Stimulated activated CD8-positive, alpha-beta memory T cell treated with anti-CD3 and anti-CD28 coated beads, Interleukin-12 subunit alpha, Interleukin-12 subunit beta, amount 100 ng/mL, for 24 hours (primary cell): ENCODE results near the gene GNL1.

Experiments used
- DNase-seq: peaks from one replicate; pipeline ENCODE4 v3.0.0-alpha.2; 2020; ENCODE audit errors: extremely low read depth

GNL1 gene

DNA sequence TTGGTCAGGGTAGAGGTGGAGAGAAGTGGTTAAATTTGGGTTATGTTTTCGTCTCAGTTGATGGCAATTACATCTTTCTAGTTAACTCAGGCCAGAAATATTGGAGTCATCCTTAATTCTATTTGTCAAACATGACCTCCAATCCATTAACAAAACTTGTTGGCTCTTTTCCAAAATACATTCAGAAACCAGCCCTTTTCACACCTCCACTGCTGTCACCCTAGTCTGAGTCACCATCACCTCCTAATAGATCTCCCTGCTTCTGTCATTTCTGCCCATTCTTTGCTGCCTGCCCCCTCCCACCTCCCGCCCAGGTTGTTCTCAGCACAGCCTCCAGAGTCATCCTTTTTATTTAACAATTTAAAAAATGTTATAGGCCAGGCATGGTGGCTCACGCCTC lies 12.0 kb upstream of the GNL1 start:
- DNase-seq = no peak

DNA sequence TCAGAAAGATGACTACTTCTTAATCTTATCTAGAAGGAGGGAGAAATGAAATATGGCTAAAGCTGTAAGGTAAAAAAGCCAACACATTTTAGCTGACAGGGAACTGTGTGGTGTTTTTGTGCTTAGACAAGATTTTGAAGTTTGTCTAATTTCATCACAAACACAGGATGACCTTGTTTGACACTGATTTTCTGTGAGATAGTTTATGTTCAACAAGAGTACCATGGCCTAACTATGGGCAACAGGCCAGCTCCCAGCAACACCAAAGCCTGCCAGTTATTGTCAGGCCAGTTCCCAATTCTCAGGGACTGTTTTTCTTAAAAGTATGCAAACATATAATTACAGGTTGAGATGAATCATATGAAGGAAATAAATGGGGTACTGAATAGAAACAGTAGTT lies 9.5 kb upstream of the GNL1 start:
- DNase-seq = no peak

DNA sequence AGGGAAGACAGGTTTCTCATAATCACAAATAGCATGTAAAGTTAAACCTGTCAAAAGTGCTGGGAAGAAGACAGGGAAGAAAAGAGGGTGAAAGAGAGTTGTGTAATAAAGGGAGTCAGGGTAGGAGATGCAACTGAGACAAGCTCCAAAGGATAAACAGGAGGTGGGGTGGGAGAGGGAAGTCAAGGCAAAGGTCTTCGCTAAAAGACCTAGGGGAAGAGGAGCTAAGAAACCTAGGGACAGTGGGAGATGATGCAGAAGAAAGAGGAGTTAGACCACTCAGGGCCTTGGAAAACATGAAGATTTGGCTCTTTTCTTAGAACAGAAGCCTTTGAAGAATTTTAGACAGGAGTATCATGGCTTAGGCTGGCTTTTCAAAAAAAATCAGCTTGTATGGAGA lies 7.8 kb upstream of the GNL1 start:
- no peak for DNase-seq

DNA sequence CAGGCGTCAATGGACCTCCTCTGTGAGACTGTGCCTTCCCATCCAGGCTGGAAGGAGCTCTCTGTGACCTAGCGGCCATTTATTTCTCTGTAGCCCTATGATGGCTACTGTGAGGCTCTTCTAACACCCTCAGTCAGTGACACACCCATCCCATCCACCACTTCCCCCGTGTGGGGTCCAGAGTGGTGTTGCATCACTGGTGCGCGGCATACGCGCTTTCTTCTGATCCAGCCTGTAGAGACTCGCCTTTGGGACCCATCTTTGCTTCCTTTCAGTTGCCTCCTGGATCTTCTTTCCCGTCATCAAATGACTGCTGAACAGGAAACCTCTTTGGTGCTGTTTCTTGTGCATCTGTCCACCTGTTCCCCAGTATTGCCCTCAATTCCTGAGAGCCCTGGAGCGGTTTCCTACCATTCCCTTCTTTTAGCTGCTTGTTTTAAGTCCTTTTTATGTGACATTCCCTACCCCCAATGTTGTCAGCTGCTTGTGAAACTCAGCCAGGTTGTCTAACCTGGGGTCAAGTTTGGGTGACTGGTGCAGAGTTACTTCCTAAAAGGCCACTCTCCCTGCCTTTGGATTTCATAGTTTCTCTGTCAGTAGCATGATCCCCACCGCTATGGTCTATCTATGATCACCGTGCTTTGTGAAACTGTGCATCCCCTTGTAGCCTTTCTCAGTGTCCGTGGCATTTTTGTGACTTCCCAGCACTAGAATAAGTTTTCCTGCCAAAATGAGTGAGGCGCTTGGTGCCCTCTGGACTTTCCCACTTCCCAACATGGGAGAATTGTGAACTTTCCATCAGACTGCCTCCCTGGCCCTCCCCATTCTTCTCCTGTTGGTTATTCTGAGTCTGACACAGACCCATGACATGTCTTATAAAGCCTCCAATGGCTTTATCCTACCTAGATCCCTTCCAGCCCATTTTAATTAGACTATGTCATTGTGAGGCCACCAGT lies 6.5 kb upstream of the GNL1 start:
- no peak for DNase-seq

DNA sequence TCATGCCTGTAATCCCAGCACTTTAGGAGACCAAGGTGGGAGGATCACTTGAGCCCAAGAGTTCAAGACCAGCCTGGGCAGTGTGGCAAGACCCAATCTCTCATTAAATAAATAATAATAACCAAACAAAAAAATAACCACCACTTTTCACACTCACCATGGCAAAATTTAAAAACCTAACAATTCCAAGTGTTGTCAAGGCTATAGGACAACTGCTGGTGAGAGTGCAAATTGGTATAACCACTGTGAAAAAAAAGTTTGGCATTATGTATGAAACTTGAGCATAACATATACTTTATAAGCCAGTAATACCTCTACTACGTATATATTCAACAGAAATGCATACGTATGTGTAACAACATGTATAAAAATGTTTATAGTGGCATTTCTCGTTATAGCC lies 4.6 kb upstream of the GNL1 start:
- no peak for DNase-seq

DNA sequence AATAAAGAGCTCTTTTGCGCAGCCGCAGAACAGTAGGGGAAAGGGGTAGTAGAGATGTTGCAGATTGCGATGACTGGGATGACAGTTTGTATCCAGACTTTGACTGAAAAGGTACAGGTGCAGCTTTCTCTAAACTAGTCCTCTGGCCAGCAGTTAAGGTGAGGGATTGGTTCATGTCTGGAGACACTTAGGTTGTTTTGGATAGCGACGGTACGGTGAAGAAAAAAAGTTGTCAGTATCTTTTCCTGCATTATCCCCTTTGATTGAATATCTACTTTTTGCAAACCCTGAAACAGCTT lies 1.3 kb upstream of the GNL1 start:
- DNase-seq = no peak

DNA sequence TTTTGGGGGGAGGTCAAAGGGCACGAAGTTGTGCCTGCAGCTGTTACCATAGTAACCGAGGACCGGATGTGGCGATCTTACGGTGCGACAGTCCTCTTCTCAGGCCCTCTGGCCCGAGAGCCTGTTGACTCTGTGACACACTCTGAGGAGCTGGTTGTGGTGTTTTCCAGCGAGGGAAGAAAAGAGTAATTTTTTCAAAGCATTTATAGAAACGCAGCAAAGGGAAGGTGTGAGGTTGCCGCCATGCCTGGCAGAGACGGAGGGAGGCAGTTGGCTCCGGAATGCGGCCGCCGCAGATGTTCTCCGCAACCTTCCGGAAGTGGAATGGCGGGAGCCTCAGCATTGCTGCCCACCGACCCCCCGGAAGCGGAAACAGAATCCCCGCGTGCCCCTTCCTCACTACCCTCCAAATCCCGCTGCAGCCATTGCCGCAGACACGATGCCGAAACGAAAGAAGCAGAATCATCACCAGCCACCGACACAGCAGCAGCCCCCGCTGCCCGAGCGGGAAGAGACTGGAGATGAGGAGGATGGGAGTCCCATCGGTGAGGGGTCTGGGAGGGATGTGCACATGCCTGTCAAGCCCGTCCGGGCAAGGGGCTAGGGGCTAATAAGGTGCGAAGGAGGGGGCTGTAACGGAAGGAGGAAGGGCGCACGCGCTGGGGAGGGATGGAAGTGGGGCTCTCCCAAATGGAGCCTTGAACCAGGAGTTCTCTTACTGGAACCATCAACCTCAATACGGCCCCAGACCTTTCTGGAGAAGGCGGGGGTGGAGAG lies 805 bp upstream of the GNL1 start, which contains the start of gene PRR3:
TSS of gene PRR3 (plus strand) at position 390 of the 777 bp plus-strand sequence. CDS start at position 440, 50 bp downstream.
- DNase-seq = peak; percentile 70

DNA sequence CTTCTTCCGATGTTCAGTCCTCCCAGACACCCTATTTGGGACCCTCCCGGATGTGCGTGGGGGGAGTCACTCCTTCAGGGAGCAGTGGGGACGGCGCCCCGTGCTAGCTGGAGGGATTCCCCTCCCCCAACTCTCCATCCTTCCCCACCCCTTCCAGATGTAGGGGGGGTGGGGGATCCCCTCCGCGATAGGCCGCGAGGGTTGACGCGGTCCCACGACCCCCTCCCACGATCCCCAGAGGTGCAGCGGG lies 548 bp downstream of the GNL1 start:
- no peak for DNase-seq

DNA sequence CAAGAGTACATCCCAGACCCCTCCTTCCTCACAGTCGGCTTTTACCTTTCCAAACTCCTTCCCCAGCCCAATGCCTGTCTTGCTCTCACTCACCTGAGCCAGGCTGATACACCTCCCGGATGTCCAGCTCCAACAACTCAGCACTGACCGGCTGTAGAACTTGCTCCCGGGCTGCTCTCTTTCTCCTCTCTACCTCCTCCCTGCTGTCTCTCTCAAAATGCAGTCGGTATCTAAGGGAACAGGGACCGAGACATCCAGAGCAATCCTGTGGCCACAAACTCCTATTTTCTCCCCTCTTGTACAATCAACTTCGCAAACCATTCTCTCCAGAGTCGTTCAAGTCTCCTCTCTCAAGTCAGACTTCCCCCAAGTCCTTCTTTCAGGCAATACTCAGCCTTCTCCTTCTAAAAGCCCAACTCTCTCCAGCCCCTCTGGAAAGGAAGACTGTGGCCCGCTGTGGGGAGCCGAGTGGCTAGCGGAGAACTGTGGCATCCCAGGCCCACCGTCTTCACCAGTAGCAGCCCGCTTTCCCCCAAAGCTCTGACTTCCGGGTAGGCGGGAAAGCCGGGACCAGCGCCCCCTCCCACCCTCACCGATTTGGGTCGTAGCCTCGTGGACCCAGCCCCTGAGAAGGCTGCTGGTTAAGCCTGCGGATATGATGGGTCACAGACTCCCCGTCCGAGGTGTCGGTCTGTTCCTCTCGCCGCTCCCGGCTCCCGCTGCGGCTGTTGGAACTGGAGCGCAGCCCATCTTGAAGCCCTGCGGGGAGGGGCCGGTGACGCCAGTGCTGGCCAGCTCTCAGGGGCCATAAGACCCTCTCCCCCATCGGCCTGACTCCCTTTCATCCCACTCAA lies 1.1 kb downstream of the GNL1 start:
- DNase-seq = no peak

DNA sequence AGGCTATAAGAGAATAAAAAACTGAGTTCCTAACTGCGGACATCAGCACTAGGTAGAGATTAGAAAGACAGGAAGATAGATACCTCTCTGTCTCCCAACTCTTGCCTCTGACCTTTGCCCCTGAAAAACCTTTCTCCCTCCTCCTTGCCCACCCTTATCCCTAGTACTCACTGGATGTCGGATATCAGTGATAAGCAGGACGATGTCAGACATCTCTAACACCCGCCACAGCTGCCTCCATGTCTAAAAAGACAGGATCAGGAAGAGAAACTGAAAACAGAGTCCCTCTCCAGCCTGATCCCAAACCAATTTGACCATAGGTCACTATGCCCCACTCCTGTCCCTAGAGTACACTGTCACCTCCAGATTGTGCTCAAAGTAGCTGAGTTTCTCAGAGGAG lies 1.9 kb downstream of the GNL1 start:
- no peak for DNase-seq

DNA sequence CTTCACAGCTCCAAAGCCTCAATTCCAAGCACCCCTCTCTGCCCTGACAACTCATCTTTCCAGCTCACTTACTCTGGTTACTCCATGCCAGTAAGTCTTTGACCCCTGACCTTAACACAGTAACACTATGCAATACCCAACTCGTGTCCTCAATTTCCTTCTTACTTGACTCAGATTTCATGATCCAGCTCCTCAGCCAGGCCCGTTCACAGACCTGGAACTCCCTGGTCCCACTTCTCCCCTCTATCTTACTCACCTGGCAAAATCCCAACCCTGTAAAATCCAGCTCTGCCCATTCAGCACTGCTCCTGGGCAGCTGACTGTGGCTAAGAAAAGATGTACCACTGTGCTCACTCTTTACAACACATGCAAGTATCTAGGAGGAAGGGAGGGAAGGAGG lies 7.9 kb downstream of the GNL1 start:
- DNase-seq = no peak

DNA sequence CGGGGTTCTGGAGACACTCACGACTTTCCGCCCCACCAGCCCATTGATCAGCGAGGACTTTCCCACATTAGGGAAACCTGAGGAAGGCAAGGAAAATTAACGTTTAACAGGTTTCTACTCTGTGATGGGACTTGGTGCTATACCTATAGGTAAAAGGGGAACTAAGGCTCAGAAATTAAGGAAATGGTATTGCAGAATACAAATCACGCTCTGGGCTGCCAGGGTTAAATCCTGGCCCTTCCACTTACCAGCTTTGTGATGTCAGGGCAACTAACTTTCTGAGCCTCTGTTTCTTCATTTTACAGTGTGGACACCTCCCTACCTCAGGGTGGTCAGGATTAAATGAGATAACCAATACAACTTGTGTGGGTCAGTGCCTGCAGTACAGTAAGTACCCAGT lies 8.8 kb downstream of the GNL1 start:
- no peak for DNase-seq

DNA sequence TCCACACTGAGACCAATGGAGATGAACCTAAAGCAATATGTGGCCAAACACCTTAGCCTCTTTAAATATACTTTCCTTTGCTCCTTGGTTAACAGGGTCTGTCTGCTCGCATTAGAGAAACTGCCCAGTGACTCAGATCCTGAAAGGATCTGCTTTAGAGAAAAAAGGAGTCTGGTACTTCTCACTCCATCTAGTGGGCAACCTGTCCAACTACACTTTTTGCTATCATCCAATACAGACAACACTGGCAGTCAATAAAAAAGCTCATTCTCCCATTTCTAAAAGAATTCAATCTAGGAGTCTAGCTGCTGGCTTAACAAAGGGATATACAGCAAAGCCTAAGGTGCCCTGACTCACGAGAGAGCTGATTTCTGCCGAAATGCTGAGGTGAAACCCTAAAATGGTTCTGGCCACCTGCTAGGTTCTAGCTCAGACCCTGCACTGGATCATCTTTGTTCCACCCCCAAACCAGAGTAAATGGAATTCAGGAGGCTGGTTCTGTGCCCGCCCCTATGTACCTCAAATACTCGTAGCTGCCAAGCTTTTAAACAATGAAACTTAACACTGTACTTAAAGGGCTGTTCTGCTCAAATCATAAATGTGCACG lies 11.5 kb downstream of the GNL1 start:
- DNase-seq = no peak

DNA sequence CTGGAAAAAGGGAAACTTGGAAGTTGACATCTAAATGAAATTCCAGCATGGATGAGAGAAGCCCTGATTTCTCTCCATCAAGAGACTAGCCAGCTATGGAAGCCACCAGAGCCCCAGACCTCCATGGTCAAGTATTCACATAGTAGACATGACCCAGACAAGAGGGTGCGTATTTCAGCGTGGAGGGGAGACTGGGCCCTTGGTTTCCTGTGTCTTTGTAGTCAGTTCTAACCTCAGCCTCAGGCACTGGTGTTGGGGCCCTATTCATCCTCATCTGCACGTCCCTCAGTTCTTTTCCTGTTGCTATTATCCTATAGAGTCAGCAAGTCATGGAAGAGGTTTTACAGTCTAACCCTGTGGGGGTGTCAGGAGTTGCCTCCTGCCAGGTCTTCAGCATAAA lies 12.5 kb downstream of the GNL1 start:
- no peak for DNase-seq

DNA sequence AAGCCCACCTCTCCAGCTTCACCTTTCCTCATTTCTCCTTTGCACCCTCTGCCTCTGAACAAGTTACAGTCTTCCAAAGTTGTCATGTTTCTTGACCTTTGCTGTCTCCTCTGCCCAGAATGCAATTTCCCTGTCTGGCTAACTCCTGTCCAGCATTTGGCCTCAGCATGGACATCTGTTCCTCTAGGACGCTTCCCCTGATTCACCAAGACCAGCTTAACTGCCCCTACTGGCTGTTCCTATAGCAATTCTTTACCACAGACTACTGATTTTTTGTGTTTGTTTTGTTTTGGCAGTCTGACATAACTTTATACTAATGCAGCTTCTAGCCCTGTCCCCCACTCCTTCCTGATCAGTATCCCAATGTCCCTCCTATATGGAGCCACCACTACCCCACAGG lies 13.4 kb downstream of the GNL1 start:
- no peak for DNase-seq

DNA sequence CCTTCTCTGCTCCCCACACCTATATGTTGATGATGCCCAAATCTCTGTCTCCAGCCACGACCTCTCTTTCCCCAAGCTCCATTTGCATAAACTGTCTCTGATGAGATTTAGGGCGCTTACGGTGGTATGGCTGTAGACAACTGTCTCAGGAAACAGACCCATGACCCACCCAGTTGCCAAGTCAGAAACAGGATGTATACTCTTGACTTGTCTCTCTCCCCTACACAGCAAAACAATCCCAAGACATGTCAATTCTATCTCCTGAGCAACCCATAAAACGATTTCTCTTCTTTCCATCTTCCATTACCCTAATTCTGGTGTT lies 13.9 kb downstream of the GNL1 start:
- no peak for DNase-seq

DNA sequence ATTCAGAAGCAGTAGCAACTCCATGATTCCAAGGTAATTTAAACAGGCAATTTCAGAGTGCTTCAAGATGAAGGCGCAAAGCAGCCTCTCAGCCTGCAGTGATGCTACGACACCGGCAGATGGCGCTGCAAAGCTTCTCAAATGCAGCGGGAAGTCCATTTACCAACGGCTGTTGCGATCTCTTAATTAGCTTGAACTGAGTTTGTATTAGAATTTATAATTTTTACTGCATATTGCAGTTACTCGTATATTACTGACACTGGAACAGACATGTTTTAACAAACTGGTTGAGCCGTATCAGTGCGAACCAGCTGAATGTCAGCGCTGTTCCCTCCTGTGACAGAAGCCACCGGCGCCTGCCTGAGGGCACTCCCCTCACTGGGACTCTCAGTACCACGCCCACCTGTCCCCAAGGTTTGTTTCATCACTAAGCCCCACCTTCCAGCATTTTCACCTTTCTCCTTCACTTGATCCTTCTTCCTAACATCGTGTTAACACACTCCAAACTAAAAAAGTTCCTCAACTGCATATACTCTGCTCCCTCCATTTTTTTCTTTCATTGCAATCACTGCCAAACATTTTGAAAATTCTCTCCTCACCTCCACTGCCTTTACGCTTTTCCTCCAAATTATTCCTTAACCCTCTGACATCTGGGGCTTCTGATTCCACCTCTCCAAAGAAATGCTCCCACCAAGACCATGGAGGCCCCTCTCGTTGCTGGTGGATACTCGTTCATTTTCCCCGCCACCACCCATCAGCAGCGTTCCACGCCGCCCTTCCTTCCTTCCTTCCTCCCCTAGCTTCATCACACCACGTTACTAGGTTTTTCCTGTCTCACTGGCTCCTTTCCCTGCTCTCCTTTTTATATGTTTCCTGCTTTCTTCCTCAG lies 14.5 kb downstream of the GNL1 start:
- DNase-seq = peak; percentile 33

DNA sequence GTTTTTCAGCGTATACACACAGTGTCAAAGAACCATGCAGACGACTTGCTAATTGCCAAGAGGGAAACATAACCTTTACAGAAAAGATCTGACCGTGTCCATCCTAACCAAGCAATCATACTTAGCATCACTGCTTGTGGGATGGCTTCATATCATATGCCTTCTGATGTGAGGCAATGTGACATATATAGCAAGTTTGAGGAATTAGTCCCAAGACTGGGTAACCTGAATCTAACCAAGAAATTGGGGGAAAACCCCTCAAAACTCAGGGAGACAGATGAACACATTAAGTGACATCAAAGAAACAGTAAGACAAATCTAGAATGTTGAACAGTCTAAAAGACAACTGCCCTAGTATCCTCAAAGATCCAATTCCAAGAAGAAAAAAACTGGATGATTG lies 18.4 kb downstream of the GNL1 start:
- DNase-seq = no peak

DNA sequence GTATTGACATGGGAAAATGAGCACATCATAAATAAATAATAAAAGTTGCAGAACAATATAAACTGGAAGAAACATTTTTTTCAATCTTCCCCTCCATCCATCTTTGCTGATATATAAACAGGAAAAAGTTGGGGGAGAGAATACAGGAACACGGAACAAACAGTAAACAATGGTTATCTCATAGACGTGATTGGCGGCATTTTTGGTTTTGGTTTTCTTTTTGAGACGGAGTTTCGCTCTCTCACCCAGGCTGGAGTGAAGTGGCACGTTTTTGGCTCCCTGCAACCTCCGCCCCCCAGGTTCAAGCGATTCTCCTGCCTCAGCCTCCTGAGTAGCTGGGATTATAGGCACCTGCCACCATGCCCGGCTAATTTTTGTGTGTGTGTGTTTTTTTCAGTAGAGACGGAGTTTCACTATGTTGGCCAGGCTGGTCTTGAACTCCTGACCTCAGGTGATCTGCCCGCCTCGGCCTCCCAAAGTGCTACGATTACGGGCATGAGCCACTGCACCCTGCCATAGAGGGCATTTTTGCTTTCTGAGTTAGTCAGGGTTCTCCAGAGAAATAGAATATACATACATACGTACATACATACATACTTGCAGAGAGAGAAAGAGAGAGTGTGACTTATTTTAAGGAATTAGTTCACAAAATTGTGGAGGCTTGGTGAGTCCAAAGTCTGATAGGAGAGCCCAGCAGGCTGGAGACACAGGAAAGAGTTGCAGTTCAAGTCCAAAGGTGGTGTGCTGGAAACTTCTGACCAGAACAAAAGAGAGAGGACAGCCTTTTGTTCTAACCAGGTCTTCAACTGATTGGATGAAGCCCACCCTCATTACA lies 22.6 kb downstream of the GNL1 start:
- no peak for DNase-seq

DNA sequence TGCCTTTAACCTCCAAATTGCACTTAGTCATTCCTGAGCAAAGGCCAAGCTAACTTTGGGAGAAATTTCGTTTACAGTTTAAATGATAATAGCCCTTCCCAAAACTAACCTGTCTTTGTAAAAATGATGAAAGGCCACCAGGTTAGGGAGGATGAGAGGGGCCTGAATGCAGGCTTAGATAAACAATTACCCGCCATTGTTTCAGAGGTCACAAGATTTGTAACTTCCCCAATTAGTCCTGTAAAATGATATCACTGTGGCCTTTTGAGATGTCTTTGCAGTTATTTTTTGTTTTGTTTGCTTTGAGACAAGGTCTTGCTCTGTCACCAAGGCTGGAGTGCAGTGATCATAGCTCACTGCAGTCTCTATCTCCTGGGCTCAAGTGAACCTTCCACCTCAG lies 26.3 kb downstream of the GNL1 start:
- no peak for DNase-seq
